Gastrocnemius medialis (tissue), 4 donors: Measurements from ENCODE around the gene MIGA1. TPM values are rescaled to one million over a fixed set of nuclear protein-coding genes. Genes with fewer than 3 reads are reported as not detected.
A peak's percentile ranks its signal among the peaks of the same experiment; 100 is the strongest.

Source experiments
- ATAC-seq, 2 donors: fragments of 150-250 bp; one replicate each; pipeline ENCODE4 v1.9.1; 2016
- DNase-seq, 2 donors: peaks; one replicate each; pipeline ENCODE4 v3.0.0-alpha.2; 2019
- H3K27ac ChIP-seq, 4 donors: fragments of 200-600 bp; sonication (generic); 1 replicate in 1 of 4; 2 replicates in 3 of 4; pipeline ENCODE4 v1.5.1; 2016 to 2018; ENCODE audit warnings: mild to moderate bottlenecking in 2 of 4, moderate library complexity in 1 of 4
- H3K27me3 ChIP-seq, 3 donors: fragments of 200-600 bp; sonication (generic) in 2 of 3; 1 replicate in 1 of 3; 2 replicates in 2 of 3; pipeline versions ENCODE4 v1.5.1 to v1.6.0; 2016 to 2019; ENCODE audit warnings: mild to moderate bottlenecking in 1 of 3, moderate library complexity in 1 of 3
- H3K36me3 ChIP-seq, 2 donors: fragments of 200-600 bp; sonication (generic) in 1 of 2; one replicate each; pipeline ENCODE4 v1.5.1; 2017 to 2018
- H3K4me1 ChIP-seq, 2 donors: fragments of 200-600 bp; sonication (generic) in 1 of 2; one replicate each; pipeline ENCODE4 v1.5.1; 2016 to 2017; ENCODE audit warnings: mild to moderate bottlenecking in 2 of 2
- H3K4me3 ChIP-seq, 4 donors: fragments of 200-600 bp; sonication (generic) in 3 of 4; 1 replicate in 1 of 4; 2 replicates in 3 of 4; pipeline ENCODE4 v1.5.1; 2016 to 2019; ENCODE audit warnings: mild to moderate bottlenecking in 2 of 4
- H3K9me3 ChIP-seq, 3 donors: fragments of 200-600 bp; sonication (generic) in 2 of 3; 1 replicate in 1 of 3; 2 replicates in 2 of 3; pipeline ENCODE4 v1.5.1; 2016 to 2019
- POLR2A ChIP-seq, 2 donors: fragments of 450-650 bp; IDR thresholded peaks; one replicate each; pipeline ENCODE4 v1.6.1; 2017; ENCODE audit warnings: antibody characterized with exemption in 2 of 2, mild to moderate bottlenecking in 2 of 2, moderate library complexity in 2 of 2
- in situ Hi-C, 4 donors: fragments of 200-750 bp; cut with MboI; loops; one replicate each; pipeline versions ENCODE4 v1.15.0 to v1.8.0; 2017; ENCODE audit warnings: low sequenced_read_pairs in 4 of 4
- intact Hi-C: fragments of 100-400 bp; cut with DNase I; formaldehyde crosslinking; loops from one replicate; pipeline ENCODE4 v1.15.1; 2023; ENCODE audit warnings: low total_unique reads
- total RNA-seq, 4 donors: library from RNA; depleted of rRNA; stranded (reverse); fragments of >200 nt; gene quantifications; one replicate each; pipeline versions ENCODE4 v1.1.0 to v1.2.3, GENCODE V29; 2016
- TF ChIP-seq, protein P1 (sequence below), 5 experiments: fragments of 450-650 bp in 3 of 5; fragments of 200-600 bp in 2 of 5; sonication (generic) in 2 of 5; IDR thresholded peaks in 4 of 5; conservative IDR thresholded peaks in 1 of 5; 1 replicate in 4 of 5; 2 replicates in 1 of 5; pipeline ENCODE4 v1.5.1; 2016 to 2019; ENCODE audit warnings: antibody characterized with exemption in 5 of 5, mild to moderate bottlenecking in 3 of 5, moderate library complexity in 3 of 5

Gene MIGA1
- total RNA-seq, 4 donors from 2014 or later, result 15.0 to 21.7 (median 19.2) TPM

DNA sequence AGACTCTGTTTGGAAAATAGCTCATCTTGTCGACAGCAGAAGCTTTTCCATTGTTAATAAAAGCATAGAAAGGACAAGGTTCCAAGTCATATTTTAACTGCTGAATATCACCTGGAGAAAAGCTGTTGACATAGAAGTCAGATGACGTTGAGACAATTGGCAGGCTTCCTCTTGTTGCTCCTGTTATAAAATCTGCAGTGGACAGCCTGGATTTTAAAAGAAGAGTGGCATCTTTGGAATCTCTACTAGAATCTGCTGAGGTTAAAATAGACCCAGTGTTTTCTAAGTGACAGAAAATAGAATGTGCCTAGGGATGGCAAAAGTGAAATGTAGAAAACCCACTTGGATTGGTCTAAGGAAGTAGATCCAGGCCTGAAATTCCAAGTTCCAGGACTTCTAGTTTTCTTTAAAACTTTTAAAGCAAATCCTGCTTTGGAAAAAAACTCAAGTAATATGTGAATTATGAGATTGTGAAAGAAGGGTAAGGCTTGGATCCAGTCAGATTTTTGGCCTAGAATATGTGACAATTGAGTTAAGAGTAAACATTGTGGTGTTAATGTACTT, 55.4 kb downstream of the MIGA1 start:
- peaks cover 68 to 74% of the 10 kb centered on the region in 2 donors for H3K4me1 ChIP-seq
- peak overlapping the region; percentile 91 to 100 (median 97) for H3K27ac ChIP-seq
- ATAC-seq, result peak; percentile 40 to 46

DNA sequence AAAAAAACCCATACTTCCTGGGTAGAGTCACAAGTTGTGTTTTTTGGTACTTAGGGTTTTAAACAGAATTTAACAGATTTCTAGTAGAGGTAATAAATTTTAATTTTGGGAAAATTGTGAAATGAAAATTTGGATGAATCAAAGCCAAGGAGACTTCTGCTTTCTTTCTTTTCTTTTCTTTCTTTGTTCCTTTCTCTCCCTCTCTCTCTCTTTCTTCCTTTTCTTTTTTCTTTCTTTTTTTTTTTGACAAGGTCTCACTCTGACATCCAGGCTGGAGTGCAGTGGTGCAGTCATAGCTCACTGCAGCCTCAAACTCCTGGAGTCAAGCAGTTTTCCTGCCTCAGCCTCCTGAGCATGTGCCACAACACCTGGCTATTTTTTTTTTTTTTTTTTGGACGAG, 62.1 kb downstream of the MIGA1 start:
- H3K4me1 ChIP-seq, result peaks cover 12 to 15% of the 10 kb centered on the region in 2 donors
- in situ Hi-C loops, result no loop called here
- TF ChIP-seq, protein P1, sequence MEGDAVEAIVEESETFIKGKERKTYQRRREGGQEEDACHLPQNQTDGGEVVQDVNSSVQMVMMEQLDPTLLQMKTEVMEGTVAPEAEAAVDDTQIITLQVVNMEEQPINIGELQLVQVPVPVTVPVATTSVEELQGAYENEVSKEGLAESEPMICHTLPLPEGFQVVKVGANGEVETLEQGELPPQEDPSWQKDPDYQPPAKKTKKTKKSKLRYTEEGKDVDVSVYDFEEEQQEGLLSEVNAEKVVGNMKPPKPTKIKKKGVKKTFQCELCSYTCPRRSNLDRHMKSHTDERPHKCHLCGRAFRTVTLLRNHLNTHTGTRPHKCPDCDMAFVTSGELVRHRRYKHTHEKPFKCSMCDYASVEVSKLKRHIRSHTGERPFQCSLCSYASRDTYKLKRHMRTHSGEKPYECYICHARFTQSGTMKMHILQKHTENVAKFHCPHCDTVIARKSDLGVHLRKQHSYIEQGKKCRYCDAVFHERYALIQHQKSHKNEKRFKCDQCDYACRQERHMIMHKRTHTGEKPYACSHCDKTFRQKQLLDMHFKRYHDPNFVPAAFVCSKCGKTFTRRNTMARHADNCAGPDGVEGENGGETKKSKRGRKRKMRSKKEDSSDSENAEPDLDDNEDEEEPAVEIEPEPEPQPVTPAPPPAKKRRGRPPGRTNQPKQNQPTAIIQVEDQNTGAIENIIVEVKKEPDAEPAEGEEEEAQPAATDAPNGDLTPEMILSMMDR (IDR thresholded peaks at IDR 0.05 in 4 of 5, conservative IDR thresholded peaks at IDR 0.05 in 1 of 5), result no peak
- TF ChIP-seq POLR2A (IDR thresholded peaks at IDR 0.05), result no peak
- H3K4me3 ChIP-seq, result no peak overlapping the region
- ATAC-seq (no peak), DNase-seq (no peak)
- no peaks in the 10 kb centered on the region for H3K27me3 ChIP-seq
- H3K9me3 ChIP-seq, result no peaks in the 10 kb centered on the region
- peaks cover 0 to 7% of the 10 kb centered on the region in 2 donors for H3K36me3 ChIP-seq
- no peak overlapping the region for H3K27ac ChIP-seq
- intact Hi-C loops, result no loop called here

More for the DNA sequence above, 55.4 kb downstream of the MIGA1 start:
- intact Hi-C loops, result no loop called here
- in situ Hi-C loops, result loop anchor here (5.0 to 10.0 kb wide), 3 partner anchors 47 to 57 kb away; partner anchors contain the start of gene NEXN (in 2 of the 4)
- Histone ChIP-seq H3K4me3 (no peak overlapping the region), H3K27me3 (no peaks in the 10 kb centered on the region), H3K9me3 (no peaks in the 10 kb centered on the region), H3K36me3 (no peaks in the 10 kb centered on the region)
- peak; percentile 70 to 82 for DNase-seq
- TF ChIP-seq, protein P1 (IDR thresholded peaks at IDR 0.05 in 4 of 5, conservative IDR thresholded peaks at IDR 0.05 in 1 of 5), result no peak
- peak in 1 of 2 donors; percentile 44 for TF ChIP-seq POLR2A (IDR thresholded peaks at IDR 0.05)

DNA sequence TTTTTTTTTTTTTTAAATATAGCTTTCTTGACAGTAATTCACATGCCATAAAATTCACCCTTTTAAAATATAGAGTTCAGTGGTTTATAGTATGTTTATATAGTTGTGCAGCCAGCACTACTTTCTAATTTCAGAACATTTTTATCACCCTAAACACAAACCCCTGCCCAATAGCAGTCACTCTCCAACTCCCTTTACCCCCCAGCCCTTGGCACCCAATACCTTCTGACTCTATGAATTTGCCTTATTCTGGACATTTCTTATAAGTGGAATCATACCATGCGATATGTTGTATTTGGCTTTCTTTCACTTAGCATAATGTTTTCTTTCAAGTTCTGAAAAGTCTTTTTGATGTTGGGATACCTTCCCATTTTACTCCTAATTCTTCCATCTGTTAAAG, 66.5 kb downstream of the MIGA1 start:
- TF ChIP-seq POLR2A (IDR thresholded peaks at IDR 0.05), result no peak
- TF ChIP-seq, protein P1 (IDR thresholded peaks at IDR 0.05 in 4 of 5, conservative IDR thresholded peaks at IDR 0.05 in 1 of 5), result no peak
- Histone ChIP-seq H3K27ac (no peak overlapping the region), H3K4me3 (no peak overlapping the region), H3K4me1 (no peaks in the 10 kb centered on the region), H3K9me3 (no peaks in the 10 kb centered on the region), H3K36me3 (peaks cover 0 to 7% of the 10 kb centered on the region in 2 donors), H3K27me3 (no peaks in the 10 kb centered on the region)
- DNase-seq (no peak), ATAC-seq (no peak)
- in situ Hi-C loops (no loop called here), intact Hi-C loops (no loop called here)

DNA sequence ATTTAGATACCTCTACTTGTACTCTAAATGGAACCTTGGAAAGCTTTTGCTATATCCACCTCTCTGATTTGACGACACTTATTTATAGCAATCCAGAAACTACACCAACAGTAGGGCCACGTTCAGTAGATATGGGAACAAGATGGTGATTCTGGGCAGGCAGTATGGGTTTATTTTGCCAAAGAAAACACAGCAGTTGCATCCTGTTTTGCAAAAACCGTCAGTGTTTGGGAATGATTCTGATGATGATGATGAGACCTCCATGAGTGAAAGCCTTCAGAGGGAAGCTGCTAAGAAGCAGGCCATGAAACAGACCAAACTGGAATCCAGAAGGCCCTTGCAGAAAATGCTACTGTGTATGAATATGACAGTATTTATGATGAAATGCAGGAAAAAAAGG, 67.5 kb downstream of the MIGA1 start:
- DNase-seq (no peak), ATAC-seq (no peak)
- Histone ChIP-seq H3K4me3 (no peak overlapping the region), H3K27ac (no peak overlapping the region), H3K4me1 (peaks cover 0 to 3% of the 10 kb centered on the region in 2 donors), H3K27me3 (no peaks in the 10 kb centered on the region), H3K36me3 (peaks cover 0 to 7% of the 10 kb centered on the region in 2 donors), H3K9me3 (no peaks in the 10 kb centered on the region)
- intact Hi-C loops (no loop called here), in situ Hi-C loops (no loop called here)
- TF ChIP-seq POLR2A (IDR thresholded peaks at IDR 0.05), result no peak
- TF ChIP-seq, protein P1 (IDR thresholded peaks at IDR 0.05 in 4 of 5, conservative IDR thresholded peaks at IDR 0.05 in 1 of 5), result no peak
